Measurements from ENCODE around the gene USH1C. TPM values are rescaled to one million over a fixed set of nuclear protein-coding genes. Genes with fewer than 3 reads are reported as not detected.

USH1C gene
- total and polyA plus RNA-seq, 4 donors: 0.10 to 0.55 (median 0.13) TPM

DNA sequence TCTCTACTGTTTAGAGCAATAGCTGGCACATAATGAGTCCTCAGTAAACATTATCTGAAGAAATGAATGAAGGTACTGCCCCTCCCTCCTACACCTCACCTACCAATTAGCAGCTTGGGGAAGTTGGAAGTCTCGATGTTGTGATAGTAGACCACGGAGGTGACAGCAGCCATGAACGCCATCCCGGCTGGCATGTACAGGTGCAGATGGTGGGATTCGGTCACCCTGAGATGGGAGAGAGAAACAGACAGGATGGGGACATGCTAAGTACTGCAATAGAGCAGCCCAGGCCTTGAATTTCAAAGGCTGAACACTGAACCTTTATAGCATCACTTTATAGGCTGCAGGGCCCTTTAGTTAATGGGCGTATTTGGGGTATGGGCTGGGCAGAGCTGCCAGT, 74.2 kb downstream of the USH1C start:
- ATAC-seq (ENCODE audit: insufficient read depth, low FRiP score) (no peak), DNase-seq (no peak)
- Histone ChIP-seq H3K36me3 (ENCODE audit: control insufficient read depth in 4 of 4, insufficient read depth in 4 of 4, low read length in 4 of 4) (no peaks in the 10 kb centered on the region), H3K9me3 (ENCODE audit: control insufficient read depth in 4 of 4, insufficient read depth in 3 of 4, low read length in 3 of 4) (peaks cover 0 to 3% (median 0%) of the 10 kb centered on the region in 4 donors), H3K4me1 (ENCODE audit: control insufficient read depth in 5 of 5, insufficient read depth in 5 of 5, low read length in 5 of 5) (no peaks in the 10 kb centered on the region), H3K9ac (ENCODE audit: insufficient read depth in 1 of 2, low read length in 2 of 2) (no peak overlapping the region), H3K4me3 (no peak overlapping the region), H3K27ac (ENCODE audit: low read depth in 1 of 2, low read length in 1 of 2) (no peak overlapping the region), H3K27me3 (ENCODE audit: control insufficient read depth in 3 of 3, insufficient read depth in 3 of 3, low read length in 2 of 3) (peaks cover 3 to 29% (median 27%) of the 10 kb centered on the region in 3 donors)
- 91 to 95% methylated on average over 6 of the region's 6 CpGs for WGBS, 2 donors
- TF ChIP-seq, protein P1, sequence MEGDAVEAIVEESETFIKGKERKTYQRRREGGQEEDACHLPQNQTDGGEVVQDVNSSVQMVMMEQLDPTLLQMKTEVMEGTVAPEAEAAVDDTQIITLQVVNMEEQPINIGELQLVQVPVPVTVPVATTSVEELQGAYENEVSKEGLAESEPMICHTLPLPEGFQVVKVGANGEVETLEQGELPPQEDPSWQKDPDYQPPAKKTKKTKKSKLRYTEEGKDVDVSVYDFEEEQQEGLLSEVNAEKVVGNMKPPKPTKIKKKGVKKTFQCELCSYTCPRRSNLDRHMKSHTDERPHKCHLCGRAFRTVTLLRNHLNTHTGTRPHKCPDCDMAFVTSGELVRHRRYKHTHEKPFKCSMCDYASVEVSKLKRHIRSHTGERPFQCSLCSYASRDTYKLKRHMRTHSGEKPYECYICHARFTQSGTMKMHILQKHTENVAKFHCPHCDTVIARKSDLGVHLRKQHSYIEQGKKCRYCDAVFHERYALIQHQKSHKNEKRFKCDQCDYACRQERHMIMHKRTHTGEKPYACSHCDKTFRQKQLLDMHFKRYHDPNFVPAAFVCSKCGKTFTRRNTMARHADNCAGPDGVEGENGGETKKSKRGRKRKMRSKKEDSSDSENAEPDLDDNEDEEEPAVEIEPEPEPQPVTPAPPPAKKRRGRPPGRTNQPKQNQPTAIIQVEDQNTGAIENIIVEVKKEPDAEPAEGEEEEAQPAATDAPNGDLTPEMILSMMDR (IDR thresholded peaks at IDR 0.05; ENCODE audit: control extremely low read depth, extremely low read depth): no peak

DNA sequence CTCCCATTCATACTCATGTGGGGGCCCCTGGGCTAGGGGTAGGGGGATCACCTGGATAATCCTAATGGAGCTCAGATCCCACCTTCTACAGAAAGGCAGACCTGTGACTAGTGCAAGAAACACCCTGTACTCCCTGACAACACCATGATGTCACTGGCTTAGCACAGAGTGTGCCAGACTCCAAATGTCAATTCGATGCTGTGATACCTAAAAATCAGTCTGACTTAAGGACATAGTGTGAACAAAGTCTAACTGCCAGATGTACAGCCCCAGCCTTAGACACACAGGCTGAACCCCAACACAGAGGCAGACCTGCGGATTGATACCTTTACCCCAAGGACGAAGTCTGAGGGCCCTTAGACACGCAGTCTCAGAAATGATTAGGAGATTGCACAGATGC, 76.1 kb downstream of the USH1C start:
- Histone ChIP-seq H3K36me3 (ENCODE audit: control insufficient read depth in 4 of 4, insufficient read depth in 4 of 4, low read length in 4 of 4) (no peaks in the 10 kb centered on the region), H3K27me3 (ENCODE audit: control insufficient read depth in 3 of 3, insufficient read depth in 3 of 3, low read length in 2 of 3) (peaks cover 0 to 12% (median 9%) of the 10 kb centered on the region in 3 donors), H3K27ac (ENCODE audit: low read depth in 1 of 2, low read length in 1 of 2) (no peak overlapping the region), H3K4me1 (ENCODE audit: control insufficient read depth in 5 of 5, insufficient read depth in 5 of 5, low read length in 5 of 5) (no peaks in the 10 kb centered on the region), H3K4me3 (no peak overlapping the region), H3K9ac (ENCODE audit: insufficient read depth in 1 of 2, low read length in 2 of 2) (no peak overlapping the region), H3K9me3 (ENCODE audit: control insufficient read depth in 4 of 4, insufficient read depth in 3 of 4, low read length in 3 of 4) (peaks cover 0 to 3% (median 0%) of the 10 kb centered on the region in 4 donors)
- DNase-seq (no peak), ATAC-seq (ENCODE audit: insufficient read depth, low FRiP score) (no peak)
- 90 to 96% methylated on average over 4 of the region's 4 CpGs for WGBS, 2 donors
- TF ChIP-seq, protein P1 (IDR thresholded peaks at IDR 0.05; ENCODE audit: control extremely low read depth, extremely low read depth): no peak

DNA sequence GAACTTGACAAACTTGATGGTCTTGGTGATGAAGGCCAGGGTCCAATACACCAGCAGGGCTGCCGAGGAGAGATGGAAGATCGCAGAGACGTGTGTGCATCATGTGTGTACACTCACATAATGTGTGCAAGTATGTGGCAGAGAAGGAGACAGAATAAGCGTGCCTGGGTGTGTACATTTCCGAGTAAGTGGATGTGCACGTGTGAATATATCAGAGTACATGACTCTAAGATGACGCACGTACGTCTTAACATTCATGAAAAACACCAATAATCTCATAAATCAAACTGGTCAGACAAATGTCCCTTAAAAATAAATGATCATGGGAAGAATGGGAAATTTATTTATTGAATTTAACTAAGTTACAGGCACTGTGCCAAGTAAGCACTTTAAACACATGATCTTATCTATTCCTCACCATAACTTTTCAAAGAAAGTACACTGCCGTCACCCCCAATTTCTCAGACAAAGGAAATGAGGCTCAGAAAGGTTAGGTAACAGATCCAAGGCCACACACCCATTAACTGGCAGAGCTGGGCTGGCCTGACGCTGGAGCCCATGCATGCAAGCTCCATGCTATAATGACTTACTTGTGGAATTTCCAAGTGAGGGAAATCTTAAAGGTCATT, 80.6 kb downstream of the USH1C start:
- Histone ChIP-seq H3K9me3 (ENCODE audit: control insufficient read depth in 4 of 4, insufficient read depth in 3 of 4, low read length in 3 of 4) (no peaks in the 10 kb centered on the region), H3K27ac (ENCODE audit: low read depth in 1 of 2, low read length in 1 of 2) (peak overlapping the region in 1 of 2 donors; percentile 38), H3K36me3 (ENCODE audit: control insufficient read depth in 4 of 4, insufficient read depth in 4 of 4, low read length in 4 of 4) (no peaks in the 10 kb centered on the region), H3K4me3 (no peak overlapping the region), H3K4me1 (ENCODE audit: control insufficient read depth in 5 of 5, insufficient read depth in 5 of 5, low read length in 5 of 5) (no peaks in the 10 kb centered on the region), H3K27me3 (ENCODE audit: control insufficient read depth in 3 of 3, insufficient read depth in 3 of 3, low read length in 2 of 3) (no peaks in the 10 kb centered on the region), H3K9ac (ENCODE audit: insufficient read depth in 1 of 2, low read length in 2 of 2) (no peak overlapping the region)
- DNase-seq: no peak
- 67 to 71% methylated on average over 11 of the region's 11 CpGs for WGBS, 2 donors
- TF ChIP-seq, protein P1 (IDR thresholded peaks at IDR 0.05; ENCODE audit: control extremely low read depth, extremely low read depth): no peak
- ATAC-seq (ENCODE audit: insufficient read depth, low FRiP score): no peak

DNA sequence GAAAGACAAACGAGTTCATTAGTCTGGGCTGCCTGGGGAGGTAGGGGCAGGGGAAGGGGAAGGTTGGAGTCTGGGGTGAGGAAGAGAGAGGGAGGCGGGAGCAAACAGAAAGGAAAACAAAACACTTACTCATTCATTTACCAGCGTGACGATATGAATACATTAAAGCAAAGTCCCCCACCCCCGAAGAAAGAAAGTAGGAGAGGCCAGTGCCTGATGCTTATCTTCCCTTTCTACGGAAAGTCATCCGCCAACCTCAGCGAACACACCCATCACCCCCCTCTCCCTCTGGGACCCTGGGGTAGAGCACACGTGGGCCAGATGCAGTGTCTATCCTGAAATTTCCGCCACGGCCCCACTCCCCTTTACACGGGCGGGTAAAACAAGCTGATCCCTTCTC, 81.3 kb downstream of the USH1C start:
- no peaks in the 10 kb centered on the region for H3K9me3 ChIP-seq (ENCODE audit: control insufficient read depth in 4 of 4, insufficient read depth in 3 of 4, low read length in 3 of 4)
- WGBS, 2 donors: 75 to 76% methylated on average over 13 of the region's 13 CpGs
- no peak overlapping the region for H3K9ac ChIP-seq (ENCODE audit: insufficient read depth in 1 of 2, low read length in 2 of 2)
- no peaks in the 10 kb centered on the region for H3K27me3 ChIP-seq (ENCODE audit: control insufficient read depth in 3 of 3, insufficient read depth in 3 of 3, low read length in 2 of 3)
- H3K27ac ChIP-seq (ENCODE audit: low read depth in 1 of 2, low read length in 1 of 2): no peak overlapping the region
- TF ChIP-seq, protein P1 (IDR thresholded peaks at IDR 0.05; ENCODE audit: control extremely low read depth, extremely low read depth): no peak
- no peak for DNase-seq
- H3K4me1 ChIP-seq (ENCODE audit: control insufficient read depth in 5 of 5, insufficient read depth in 5 of 5, low read length in 5 of 5): no peaks in the 10 kb centered on the region
- H3K36me3 ChIP-seq (ENCODE audit: control insufficient read depth in 4 of 4, insufficient read depth in 4 of 4, low read length in 4 of 4): no peaks in the 10 kb centered on the region
- no peak overlapping the region for H3K4me3 ChIP-seq
- ATAC-seq (ENCODE audit: insufficient read depth, low FRiP score): no peak

Data from lung (tissue), 12 donors.